Measurements from ENCODE around the gene PAK1. TPM values are rescaled to one million over a fixed set of nuclear protein-coding genes. Genes with fewer than 3 reads are reported as not detected.

Gene PAK1
- total RNA-seq, 1 experiment from 2014 or later = 60.1 TPM

- H3K4me1 ChIP-seq (ENCODE audit: low read length) = peaks cover under 1% of the 10 kb centered on the region
- no peak overlapping the region for H3K4me3 ChIP-seq (ENCODE audit: low read length)
- H3K27me3 ChIP-seq (ENCODE audit: low read length) = no peaks in the 10 kb centered on the region
- H3K9ac ChIP-seq (ENCODE audit: low read length) = no peak overlapping the region
- no peaks in the 10 kb centered on the region for H3K36me3 ChIP-seq (ENCODE audit: insufficient read depth, low read length)
- no peaks in the 10 kb centered on the region for H3K9me2 ChIP-seq (replicated peaks; ENCODE audit: insufficient read depth, low read length)
- no peak overlapping the region for H3K27ac ChIP-seq (ENCODE audit: low read length)
- DNase-seq = no peak
- no peak overlapping the region for H2AFZ ChIP-seq (ENCODE audit: low read length)
- H4K20me1 ChIP-seq (ENCODE audit: insufficient read depth, low read depth, low read length) = no peaks in the 10 kb centered on the region
- no peak overlapping the region for H3K4me2 ChIP-seq (ENCODE audit: low read depth, low read length, poor library complexity, severe bottlenecking)
- no peaks in the 10 kb centered on the region for H3K9me3 ChIP-seq (ENCODE audit: low read length)
- H3K79me2 ChIP-seq (ENCODE audit: low read length) = no peaks in the 10 kb centered on the region
Measured at GRCh38 chr11:77359481-77359880, 114.4 kb downstream of the PAK1 start.

DNA sequence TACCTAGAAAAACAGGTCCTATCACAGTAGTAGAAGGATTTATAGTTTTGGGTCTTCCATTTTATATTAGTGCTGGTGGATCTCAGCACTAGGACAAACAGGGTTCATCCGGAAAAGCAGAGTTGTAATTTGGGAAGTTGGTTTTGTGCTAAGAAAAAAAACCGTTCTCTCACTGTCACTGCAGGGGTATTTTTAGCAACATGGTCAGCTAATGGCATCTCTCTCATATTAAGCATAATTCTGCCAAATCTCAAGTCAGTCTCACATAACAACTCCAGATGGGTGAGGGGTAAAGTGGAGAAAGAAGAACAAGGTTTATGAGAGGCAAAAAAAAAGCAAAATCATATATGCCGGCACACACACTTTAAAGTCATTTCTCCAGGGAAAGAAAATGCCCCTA lies 120.8 kb downstream of the PAK1 start:
- no peak overlapping the region for H3K9ac ChIP-seq (ENCODE audit: low read length)
- H3K27ac ChIP-seq (ENCODE audit: low read length) = no peak overlapping the region
- no peak overlapping the region for H2AFZ ChIP-seq (ENCODE audit: low read length)
- DNase-seq = no peak
- no peaks in the 10 kb centered on the region for H3K9me2 ChIP-seq (replicated peaks; ENCODE audit: insufficient read depth, low read length)
- no peaks in the 10 kb centered on the region for H3K79me2 ChIP-seq (ENCODE audit: low read length)
- H4K20me1 ChIP-seq (ENCODE audit: insufficient read depth, low read depth, low read length) = no peaks in the 10 kb centered on the region
- no peaks in the 10 kb centered on the region for H3K36me3 ChIP-seq (ENCODE audit: insufficient read depth, low read length)
- no peak overlapping the region for H3K4me2 ChIP-seq (ENCODE audit: low read depth, low read length, poor library complexity, severe bottlenecking)
- no peak overlapping the region for H3K4me3 ChIP-seq (ENCODE audit: low read length)
- no peaks in the 10 kb centered on the region for H3K27me3 ChIP-seq (ENCODE audit: low read length)
- H3K9me3 ChIP-seq (ENCODE audit: low read length) = no peaks in the 10 kb centered on the region
- H3K4me1 ChIP-seq (ENCODE audit: low read length) = peaks cover 8% of the 10 kb centered on the region

DNA sequence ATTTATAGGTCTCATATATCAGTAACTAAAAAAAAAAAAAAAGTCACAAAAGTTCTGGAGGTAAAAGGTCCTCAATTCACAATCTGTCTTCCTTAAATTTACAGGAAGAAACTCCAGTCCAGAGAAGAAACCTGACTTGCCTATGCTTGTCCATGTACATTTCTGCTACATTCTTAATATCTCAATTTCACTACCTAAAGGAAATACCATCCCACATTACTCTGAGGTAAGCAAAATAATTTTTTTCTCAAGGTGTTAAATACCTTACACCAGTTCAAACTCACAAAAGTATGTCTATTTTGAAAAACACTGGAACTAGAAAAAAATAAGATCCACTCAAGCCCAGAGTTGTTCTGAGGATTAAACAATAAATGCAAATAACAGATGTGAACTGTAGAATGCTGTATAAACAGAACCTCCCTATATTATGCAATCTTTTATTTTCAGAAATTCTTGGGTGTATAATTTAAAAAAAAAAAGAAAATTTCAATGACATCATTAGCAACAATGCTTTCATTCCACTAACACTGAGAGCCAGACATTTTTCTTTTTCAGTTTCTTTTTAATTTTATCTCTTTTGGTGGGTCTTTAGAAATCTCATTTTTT lies 122.5 kb downstream of the PAK1 start:
- Histone ChIP-seq H3K9me3 (ENCODE audit: low read length) (no peaks in the 10 kb centered on the region), H2AFZ (ENCODE audit: low read length) (no peak overlapping the region), H3K79me2 (ENCODE audit: low read length) (no peaks in the 10 kb centered on the region), H3K4me3 (ENCODE audit: low read length) (no peak overlapping the region), H3K36me3 (ENCODE audit: insufficient read depth, low read length) (no peaks in the 10 kb centered on the region), H3K27me3 (ENCODE audit: low read length) (no peaks in the 10 kb centered on the region), H4K20me1 (ENCODE audit: insufficient read depth, low read depth, low read length) (no peaks in the 10 kb centered on the region), H3K9ac (ENCODE audit: low read length) (no peak overlapping the region), H3K4me2 (ENCODE audit: low read depth, low read length, poor library complexity, severe bottlenecking) (no peak overlapping the region), H3K4me1 (ENCODE audit: low read length) (peaks cover 8% of the 10 kb centered on the region), H3K9me2 (replicated peaks; ENCODE audit: insufficient read depth, low read length) (no peaks in the 10 kb centered on the region), H3K27ac (ENCODE audit: low read length) (no peak overlapping the region)
- DNase-seq = no peak

DNA sequence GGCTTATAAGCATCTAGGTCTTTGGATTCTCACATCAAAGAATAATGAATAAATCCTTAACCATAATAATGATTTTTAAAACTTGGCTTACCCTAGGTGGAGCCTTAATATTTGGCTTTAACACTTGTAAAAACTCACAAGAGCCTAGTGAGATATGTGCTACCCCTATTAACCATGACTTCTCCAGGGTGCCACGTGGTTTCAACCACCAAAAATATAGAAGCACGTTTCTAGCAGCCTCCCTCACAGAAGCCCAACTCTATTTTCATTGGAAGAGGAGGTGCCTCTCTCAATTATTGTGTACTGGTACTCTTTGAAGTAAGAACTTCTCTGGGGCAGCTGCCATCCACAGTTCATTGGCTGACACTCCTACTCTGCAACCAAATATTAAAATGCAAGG lies 125.9 kb downstream of the PAK1 start:
- Histone ChIP-seq H3K4me1 (ENCODE audit: low read length) (no peaks in the 10 kb centered on the region), H4K20me1 (ENCODE audit: insufficient read depth, low read depth, low read length) (no peaks in the 10 kb centered on the region), H2AFZ (ENCODE audit: low read length) (no peak overlapping the region), H3K27me3 (ENCODE audit: low read length) (no peaks in the 10 kb centered on the region), H3K36me3 (ENCODE audit: insufficient read depth, low read length) (no peaks in the 10 kb centered on the region), H3K79me2 (ENCODE audit: low read length) (no peaks in the 10 kb centered on the region), H3K4me3 (ENCODE audit: low read length) (no peak overlapping the region), H3K9me3 (ENCODE audit: low read length) (no peaks in the 10 kb centered on the region), H3K27ac (ENCODE audit: low read length) (no peak overlapping the region), H3K4me2 (ENCODE audit: low read depth, low read length, poor library complexity, severe bottlenecking) (no peak overlapping the region), H3K9ac (ENCODE audit: low read length) (no peak overlapping the region), H3K9me2 (replicated peaks; ENCODE audit: insufficient read depth, low read length) (no peaks in the 10 kb centered on the region)
- no peak for DNase-seq

- no peak overlapping the region for H2AFZ ChIP-seq (ENCODE audit: low read length)
- H3K4me3 ChIP-seq (ENCODE audit: low read length) = no peak overlapping the region
- H3K9me2 ChIP-seq (replicated peaks; ENCODE audit: insufficient read depth, low read length) = no peaks in the 10 kb centered on the region
- H3K9ac ChIP-seq (ENCODE audit: low read length) = no peak overlapping the region
- DNase-seq = no peak
- no peaks in the 10 kb centered on the region for H3K36me3 ChIP-seq (ENCODE audit: insufficient read depth, low read length)
- H3K27me3 ChIP-seq (ENCODE audit: low read length) = no peaks in the 10 kb centered on the region
- H3K27ac ChIP-seq (ENCODE audit: low read length) = no peak overlapping the region
- H3K9me3 ChIP-seq (ENCODE audit: low read length) = no peaks in the 10 kb centered on the region
- H3K4me2 ChIP-seq (ENCODE audit: low read depth, low read length, poor library complexity, severe bottlenecking) = no peak overlapping the region
- H4K20me1 ChIP-seq (ENCODE audit: insufficient read depth, low read depth, low read length) = no peaks in the 10 kb centered on the region
- no peaks in the 10 kb centered on the region for H3K4me1 ChIP-seq (ENCODE audit: low read length)
- no peaks in the 10 kb centered on the region for H3K79me2 ChIP-seq (ENCODE audit: low read length)
Measured at GRCh38 chr11:77346906-77347603, 126.8 kb downstream of the PAK1 start.

DNA sequence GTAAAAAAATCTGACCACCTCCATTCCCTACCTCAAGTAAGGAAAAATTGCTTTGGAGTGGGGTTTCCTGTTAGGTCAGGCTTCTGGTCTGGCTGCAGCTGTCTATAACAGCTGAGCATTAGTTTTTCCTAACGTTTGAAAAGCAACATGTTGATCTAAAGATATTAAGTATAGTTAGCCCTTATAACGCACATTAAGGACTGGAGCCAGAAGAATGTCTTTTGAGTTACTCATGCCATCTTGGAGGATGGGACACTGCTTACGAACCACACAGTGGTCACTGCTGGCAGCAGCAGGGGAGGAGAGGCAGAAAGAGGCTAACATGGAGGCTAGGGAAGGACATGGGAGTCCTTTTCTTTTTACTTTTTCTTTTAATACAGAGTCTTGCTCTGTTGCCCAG lies 128.3 kb downstream of the PAK1 start:
- Histone ChIP-seq H2AFZ (ENCODE audit: low read length) (no peak overlapping the region), H3K27me3 (ENCODE audit: low read length) (no peaks in the 10 kb centered on the region), H3K4me3 (ENCODE audit: low read length) (no peak overlapping the region), H3K4me1 (ENCODE audit: low read length) (no peaks in the 10 kb centered on the region), H3K27ac (ENCODE audit: low read length) (no peak overlapping the region), H3K4me2 (ENCODE audit: low read depth, low read length, poor library complexity, severe bottlenecking) (no peak overlapping the region), H3K9me3 (ENCODE audit: low read length) (no peaks in the 10 kb centered on the region), H3K9me2 (replicated peaks; ENCODE audit: insufficient read depth, low read length) (no peaks in the 10 kb centered on the region), H3K79me2 (ENCODE audit: low read length) (no peaks in the 10 kb centered on the region), H4K20me1 (ENCODE audit: insufficient read depth, low read depth, low read length) (no peaks in the 10 kb centered on the region), H3K36me3 (ENCODE audit: insufficient read depth, low read length) (no peaks in the 10 kb centered on the region), H3K9ac (ENCODE audit: low read length) (no peak overlapping the region)
- DNase-seq = no peak

- H3K9me2 ChIP-seq (replicated peaks; ENCODE audit: insufficient read depth, low read length) = no peaks in the 10 kb centered on the region
Measured at GRCh38 chr11:77340501-77340900, 133.4 kb downstream of the PAK1 start.

DNA sequence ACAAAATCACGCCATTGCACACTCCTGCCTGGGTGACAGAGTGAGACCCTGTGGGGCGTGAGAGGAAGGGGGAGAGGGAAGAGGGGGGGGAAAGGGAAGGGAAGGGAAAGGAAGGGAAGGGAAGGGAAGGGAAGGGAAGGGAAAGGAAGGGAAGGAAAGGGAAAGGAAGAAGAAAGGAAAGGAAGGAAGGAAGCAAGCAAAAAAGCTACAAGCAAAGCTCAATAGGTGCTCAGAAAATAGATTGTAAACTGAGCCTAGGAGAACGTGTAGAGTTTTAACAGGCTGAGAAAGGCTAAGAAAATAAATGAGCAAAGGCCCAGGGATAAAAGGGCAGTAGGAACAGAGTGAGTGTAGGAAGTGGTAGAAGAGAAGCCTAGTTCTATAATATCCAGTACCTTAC lies 141.6 kb downstream of the PAK1 start:
- H3K9ac ChIP-seq (ENCODE audit: low read length) = no peak overlapping the region
- H2AFZ ChIP-seq (ENCODE audit: low read length) = no peak overlapping the region
- H3K4me3 ChIP-seq (ENCODE audit: low read length) = no peak overlapping the region
- no peaks in the 10 kb centered on the region for H4K20me1 ChIP-seq (ENCODE audit: insufficient read depth, low read depth, low read length)
- H3K4me2 ChIP-seq (ENCODE audit: low read depth, low read length, poor library complexity, severe bottlenecking) = no peak overlapping the region
- H3K36me3 ChIP-seq (ENCODE audit: insufficient read depth, low read length) = no peaks in the 10 kb centered on the region
- no peaks in the 10 kb centered on the region for H3K27me3 ChIP-seq (ENCODE audit: low read length)
- no peaks in the 10 kb centered on the region for H3K9me2 ChIP-seq (replicated peaks; ENCODE audit: insufficient read depth, low read length)
- H3K27ac ChIP-seq (ENCODE audit: low read length) = no peak overlapping the region
- H3K4me1 ChIP-seq (ENCODE audit: low read length) = no peaks in the 10 kb centered on the region; the same call in 1 of the 2 replicates
- DNase-seq = no peak
- H3K79me2 ChIP-seq (ENCODE audit: low read length) = no peaks in the 10 kb centered on the region
- no peaks in the 10 kb centered on the region for H3K9me3 ChIP-seq (ENCODE audit: low read length)

More at GRCh38 chr11:77340501-77340900, 133.4 kb downstream of the PAK1 start:
- no peak for DNase-seq
- no peaks in the 10 kb centered on the region for H3K4me1 ChIP-seq (ENCODE audit: low read length)
- H3K4me3 ChIP-seq (ENCODE audit: low read length) = no peak overlapping the region
- no peak overlapping the region for H3K27ac ChIP-seq (ENCODE audit: low read length)
- no peak overlapping the region for H3K4me2 ChIP-seq (ENCODE audit: low read depth, low read length, poor library complexity, severe bottlenecking)
- H3K9me3 ChIP-seq (ENCODE audit: low read length) = no peaks in the 10 kb centered on the region
- no peak overlapping the region for H2AFZ ChIP-seq (ENCODE audit: low read length)
- H3K36me3 ChIP-seq (ENCODE audit: insufficient read depth, low read length) = no peaks in the 10 kb centered on the region
- H3K79me2 ChIP-seq (ENCODE audit: low read length) = no peaks in the 10 kb centered on the region
- H3K9ac ChIP-seq (ENCODE audit: low read length) = no peak overlapping the region
- no peaks in the 10 kb centered on the region for H4K20me1 ChIP-seq (ENCODE audit: insufficient read depth, low read depth, low read length)
- no peaks in the 10 kb centered on the region for H3K27me3 ChIP-seq (ENCODE audit: low read length)

Measured in Karpas-422 (cell line).